Measurements from ENCODE around the gene OPN1SW.

The OPN1SW gene

DNA sequence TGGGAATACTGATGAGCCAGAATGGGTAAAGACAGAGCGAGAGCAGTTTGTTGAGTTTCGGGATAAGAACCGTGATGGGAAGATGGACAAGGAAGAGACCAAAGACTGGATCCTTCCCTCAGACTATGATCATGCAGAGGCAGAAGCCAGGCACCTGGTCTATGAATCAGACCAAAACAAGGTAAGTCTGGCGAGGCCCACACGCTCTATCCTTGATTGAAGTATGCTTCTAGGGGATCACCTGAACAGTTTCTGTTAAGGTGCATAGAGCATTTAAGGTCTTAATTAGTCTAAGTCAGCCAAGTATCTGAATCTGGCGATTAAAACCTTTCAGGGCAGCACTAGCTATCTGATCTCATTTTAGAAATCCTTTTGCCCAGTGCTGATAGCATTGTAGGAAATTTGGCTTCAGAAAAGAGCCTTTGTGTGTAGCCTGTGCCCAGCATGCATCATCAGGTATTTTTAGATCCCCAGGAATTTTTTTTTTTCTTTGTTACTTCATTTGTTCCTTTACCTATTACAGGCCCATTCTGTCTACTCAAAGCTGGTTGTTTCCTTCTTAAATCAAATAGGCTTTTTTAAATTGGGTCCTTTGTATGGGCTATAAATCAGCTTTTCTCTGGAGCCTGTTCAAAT is 8.0 kb downstream of the OPN1SW start:
- no peak for TF ChIP-seq CTCF (IDR thresholded peaks at IDR 0.05; ENCODE audit: low read length)
- TF ChIP-seq EZH2 (IDR thresholded peaks at IDR 0.05; ENCODE audit: borderline replicate concordance, low read length), result no peak
- Histone ChIP-seq H3K27me3 (ENCODE audit: insufficient read depth, low read length) (no peaks in the 10 kb centered on the region), H4K20me1 (ENCODE audit: insufficient read depth, low read length) (no peaks in the 10 kb centered on the region), H3K36me3 (ENCODE audit: insufficient read depth, low read length) (peaks cover 93% of the 10 kb centered on the region), H3F3A (ENCODE audit: insufficient read depth, low read length) (no peaks in the 10 kb centered on the region), H3K27ac (ENCODE audit: low read depth, low read length, poor library complexity, severe bottlenecking) (no peak overlapping the region), H3K4me3 (ENCODE audit: low read depth, low read length, poor library complexity, severe bottlenecking) (no peak overlapping the region), H3K9me2 (ENCODE audit: low read depth, low read length) (no peaks in the 10 kb centered on the region), H2AFZ (ENCODE audit: low read length) (no peak overlapping the region), H3K4me2 (ENCODE audit: low read length) (no peak overlapping the region), H3K9ac (ENCODE audit: low read length) (no peak overlapping the region), H3K79me2 (ENCODE audit: insufficient read depth, low read length) (no peaks in the 10 kb centered on the region), H3K9me3 (ENCODE audit: low read length) (no peaks in the 10 kb centered on the region), H3K4me1 (ENCODE audit: insufficient read depth, low read length, severe bottlenecking) (no peaks in the 10 kb centered on the region)

GRCh38 chr7:128763541-128763940 is 12.1 kb downstream of the OPN1SW start:
- H3F3A ChIP-seq (ENCODE audit: insufficient read depth, low read length), result no peaks in the 10 kb centered on the region
- no peak overlapping the region for H3K4me2 ChIP-seq (ENCODE audit: low read length)
- no peaks in the 10 kb centered on the region for H3K9me3 ChIP-seq (ENCODE audit: low read length)
- H3K36me3 ChIP-seq (ENCODE audit: insufficient read depth, low read length), result peaks cover 93% of the 10 kb centered on the region
- no peak overlapping the region for H3K27ac ChIP-seq (ENCODE audit: low read depth, low read length, poor library complexity, severe bottlenecking)
- H4K20me1 ChIP-seq (ENCODE audit: insufficient read depth, low read length), result no peaks in the 10 kb centered on the region
- H2AFZ ChIP-seq (ENCODE audit: low read length), result no peak overlapping the region
- no peak overlapping the region for H3K9ac ChIP-seq (ENCODE audit: low read length)
- no peaks in the 10 kb centered on the region for H3K27me3 ChIP-seq (ENCODE audit: insufficient read depth, low read length)
- no peak overlapping the region for H3K4me3 ChIP-seq (ENCODE audit: low read depth, low read length, poor library complexity, severe bottlenecking)
- no peaks in the 10 kb centered on the region for H3K9me2 ChIP-seq (ENCODE audit: low read depth, low read length)
- no peaks in the 10 kb centered on the region for H3K4me1 ChIP-seq (ENCODE audit: insufficient read depth, low read length, severe bottlenecking)
- TF ChIP-seq EZH2 (IDR thresholded peaks at IDR 0.05; ENCODE audit: borderline replicate concordance, low read length) (no peak), CTCF (IDR thresholded peaks at IDR 0.05; ENCODE audit: low read length) (no peak)
- no peaks in the 10 kb centered on the region for H3K79me2 ChIP-seq (ENCODE audit: insufficient read depth, low read length)

DNA sequence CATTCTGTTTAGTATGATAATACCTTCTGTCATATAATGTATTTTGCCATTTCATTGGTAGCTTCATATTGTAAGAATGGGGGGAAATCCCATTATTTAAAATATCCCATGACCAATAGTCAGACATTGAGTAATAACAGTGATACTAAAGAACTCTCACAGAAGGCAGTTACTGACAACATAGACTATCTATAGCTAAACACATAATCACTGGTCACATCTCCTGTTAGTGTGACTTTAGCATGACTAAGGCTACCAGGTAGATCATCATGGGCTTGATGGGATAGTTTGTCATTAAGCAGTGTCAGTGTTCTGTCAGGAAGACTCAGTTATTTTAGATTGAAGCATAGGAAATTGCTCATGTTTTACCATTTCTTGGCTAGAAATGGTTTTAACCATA is 16.4 kb downstream of the OPN1SW start:
- peaks cover 95% of the 10 kb centered on the region for H3K36me3 ChIP-seq (ENCODE audit: insufficient read depth, low read length)
- no peaks in the 10 kb centered on the region for H3K4me1 ChIP-seq (ENCODE audit: insufficient read depth, low read length, severe bottlenecking)
- no peak overlapping the region for H3K4me3 ChIP-seq (ENCODE audit: low read depth, low read length, poor library complexity, severe bottlenecking)
- no peaks in the 10 kb centered on the region for H4K20me1 ChIP-seq (ENCODE audit: insufficient read depth, low read length)
- no peak overlapping the region for H3K9ac ChIP-seq (ENCODE audit: low read length)
- H3K27me3 ChIP-seq (ENCODE audit: insufficient read depth, low read length), result no peaks in the 10 kb centered on the region
- no peaks in the 10 kb centered on the region for H3K9me3 ChIP-seq (ENCODE audit: low read length)
- TF ChIP-seq EZH2 (IDR thresholded peaks at IDR 0.05; ENCODE audit: borderline replicate concordance, low read length) (no peak), CTCF (IDR thresholded peaks at IDR 0.05; ENCODE audit: low read length) (no peak)
- no peak overlapping the region for H2AFZ ChIP-seq (ENCODE audit: low read length)
- H3F3A ChIP-seq (ENCODE audit: insufficient read depth, low read length), result no peaks in the 10 kb centered on the region
- H3K9me2 ChIP-seq (ENCODE audit: low read depth, low read length), result no peaks in the 10 kb centered on the region
- no peaks in the 10 kb centered on the region for H3K79me2 ChIP-seq (ENCODE audit: insufficient read depth, low read length)
- no peak overlapping the region for H3K27ac ChIP-seq (ENCODE audit: low read depth, low read length, poor library complexity, severe bottlenecking)
- no peak overlapping the region for H3K4me2 ChIP-seq (ENCODE audit: low read length)

Measured in OCI-LY1 (cell line).